ENCODE results near the gene APOL2. TPM values are rescaled to one million over a fixed set of nuclear protein-coding genes. Genes with fewer than 3 reads are reported as not detected.

APOL2 gene
- total RNA-seq, 1 donor from 2014 or later = 38.3 TPM

GRCh38 chr22:36227396-36227795 lies 11.9 kb downstream of the APOL2 start:
- H3K4me1 Mint-ChIP-seq = peaks cover 4% of the 10 kb centered on the region
- H3K9me3 Mint-ChIP-seq = no peaks in the 10 kb centered on the region
- peaks cover 65% of the 10 kb centered on the region for H3K36me3 Mint-ChIP-seq (ENCODE audit: low read depth)
- intact Hi-C loops (cut with micrococcal nuclease) = no loop called here
- no peak for TF ChIP-seq CTCF (IDR thresholded peaks at IDR 0.05)
- no peaks in the 10 kb centered on the region for H3K27me3 Mint-ChIP-seq
- no peak for DNase-seq
- no peak for ATAC-seq (ENCODE audit: low read depth)
- no peak overlapping the region for H3K27ac Mint-ChIP-seq
- ChIA-PET CTCF (no interaction called here), POLR2A (no interaction called here)
- H3K4me3 Mint-ChIP-seq = no peak overlapping the region

GRCh38 chr22:36226189-36226588 lies 13.1 kb downstream of the APOL2 start:
- CTCF ChIA-PET = no interaction called here
- Mint-ChIP-seq H3K4me1 (peaks cover 3% of the 10 kb centered on the region), H3K27ac (no peak overlapping the region), H3K4me3 (no peak overlapping the region), H3K36me3 (ENCODE audit: low read depth) (peaks cover 53% of the 10 kb centered on the region), H3K27me3 (no peaks in the 10 kb centered on the region), H3K9me3 (no peaks in the 10 kb centered on the region)
- no peak for TF ChIP-seq CTCF (IDR thresholded peaks at IDR 0.05)
- ATAC-seq (ENCODE audit: low read depth) (no peak), DNase-seq (no peak)
- intact Hi-C loops (cut with micrococcal nuclease) = no loop called here
- POLR2A ChIA-PET = no interaction called here

- intact Hi-C loops (cut with micrococcal nuclease) = no loop called here
- ATAC-seq (ENCODE audit: low read depth) (no peak), DNase-seq (no peak)
- H3K4me3 Mint-ChIP-seq = no peak overlapping the region
- no peak overlapping the region for H3K27ac Mint-ChIP-seq
- peaks cover 3% of the 10 kb centered on the region for H3K4me1 Mint-ChIP-seq
- CTCF ChIA-PET = no interaction called here
- no peaks in the 10 kb centered on the region for H3K9me3 Mint-ChIP-seq
- no peaks in the 10 kb centered on the region for H3K27me3 Mint-ChIP-seq
- POLR2A ChIA-PET = no interaction called here
- no peak for TF ChIP-seq CTCF (IDR thresholded peaks at IDR 0.05)
- H3K36me3 Mint-ChIP-seq (ENCODE audit: low read depth) = peaks cover 46% of the 10 kb centered on the region
Observed at GRCh38 chr22:36225333-36225922, 13.9 kb downstream of the APOL2 start.

GRCh38 chr22:36224245-36224644 lies 15.1 kb downstream of the APOL2 start:
- CTCF ChIA-PET = no interaction called here
- Mint-ChIP-seq H3K27ac (no peak overlapping the region), H3K4me1 (peaks cover 3% of the 10 kb centered on the region), H3K4me3 (no peak overlapping the region), H3K27me3 (no peaks in the 10 kb centered on the region), H3K9me3 (no peaks in the 10 kb centered on the region), H3K36me3 (ENCODE audit: low read depth) (peaks cover 34% of the 10 kb centered on the region)
- DNase-seq (no peak), ATAC-seq (ENCODE audit: low read depth) (no peak)
- TF ChIP-seq CTCF (IDR thresholded peaks at IDR 0.05) = no peak
- intact Hi-C loops (cut with micrococcal nuclease) = loop anchor here (5.0 kb wide), 1 partner anchor 157 kb away; no protein-coding TSS in a partner anchor
- POLR2A ChIA-PET = no interaction called here

GRCh38 chr22:36223504-36223903 lies 15.8 kb downstream of the APOL2 start:
- peaks cover 27% of the 10 kb centered on the region for H3K36me3 Mint-ChIP-seq (ENCODE audit: low read depth)
- no peak for TF ChIP-seq CTCF (IDR thresholded peaks at IDR 0.05)
- ChIA-PET POLR2A (no interaction called here), CTCF (no interaction called here)
- ATAC-seq (ENCODE audit: low read depth) = no peak
- intact Hi-C loops (cut with micrococcal nuclease) = loop anchor here (5.0 kb wide), 1 partner anchor 156 kb away; no protein-coding TSS in a partner anchor
- no peak for DNase-seq
- H3K9me3 Mint-ChIP-seq = no peaks in the 10 kb centered on the region
- no peak overlapping the region for H3K4me3 Mint-ChIP-seq
- peaks cover 3% of the 10 kb centered on the region for H3K4me1 Mint-ChIP-seq
- no peak overlapping the region for H3K27ac Mint-ChIP-seq
- H3K27me3 Mint-ChIP-seq = peaks cover 4% of the 10 kb centered on the region

Measured in activated B cell treated with CpG ODN at 0.5 μM for 24 hours (primary cell).